A673 (cell line): ENCODE data around the gene NGB. TPM values are rescaled to one million over a fixed set of nuclear protein-coding genes. Genes with fewer than 3 reads are reported as not detected.

ENCODE experiments used
- BruUV-seq: library from RNA; stranded (reverse); fragments of 400-500 nt; replicated peaks from 2 replicates; lab custom pipeline; 2021; lab: Mats Ljungman, UMichigan
- CTCF ChIA-PET: fragments of 300-600 bp; sonication (Branson Sonifier 250); formaldehyde crosslinking; loops from one replicate; lab custom pipeline; 2022; ENCODE audit warnings: antibody characterized with exemption; lab: Charles Lee
- POLR2A ChIA-PET: fragments of 300-600 bp; sonication (Branson Sonifier 250); formaldehyde crosslinking; loops from one replicate; lab custom pipeline; 2022; ENCODE audit warnings: antibody characterized with exemption; ENCODE audit not compliant: low non-redundant PET; lab: Charles Lee
- DNase-seq: peaks from one replicate; pipeline ENCODE4 v3.0.0-alpha.2; 2015; ENCODE audit warnings: low spot score
- H3K27ac ChIP-seq: fragments of 200-600 bp; sonication (generic); 2 replicates; pipeline ENCODE4 v1.5.1; 2016; ENCODE audit warnings: mixed run types, low read depth, mild to moderate bottlenecking, mixed read lengths, antibody characterized with exemption, low read length; ENCODE audit not compliant: poor library complexity, severe bottlenecking
- H3K27me3 ChIP-seq: fragments of 200-600 bp; sonication (generic); replicated peaks from 2 replicates; pipeline ENCODE4 v1.6.1; 2017; ENCODE audit warnings: mixed run types, low read depth, mild to moderate bottlenecking, mixed read lengths, antibody characterized with exemption, low read length; ENCODE audit not compliant: insufficient read depth, poor library complexity
- H3K36me3 ChIP-seq: fragments of 200-600 bp; sonication (generic); 2 replicates; pipeline ENCODE4 v1.6.1; 2016; ENCODE audit warnings: mixed run types, mild to moderate bottlenecking, mixed read lengths, antibody characterized with exemption, low read length; ENCODE audit not compliant: insufficient read depth, poor library complexity, severe bottlenecking
- H3K4me1 ChIP-seq: fragments of 200-600 bp; sonication (generic); 2 replicates; pipeline ENCODE4 v1.6.1; 2017; ENCODE audit warnings: mixed run types, mild to moderate bottlenecking, mixed read lengths, antibody characterized with exemption, low read length; ENCODE audit not compliant: insufficient read depth, poor library complexity, severe bottlenecking
- H3K4me3 ChIP-seq: fragments of 200-600 bp; sonication (generic); 2 replicates; pipeline ENCODE4 v1.5.1; 2016; ENCODE audit warnings: low read depth, mixed run types, mild to moderate bottlenecking, mixed read lengths, low read length; ENCODE audit not compliant: poor library complexity, severe bottlenecking
- H3K9me3 ChIP-seq: fragments of 200-600 bp; sonication (generic); 2 replicates; pipeline ENCODE4 v1.6.1; 2016; ENCODE audit warnings: mixed run types, low read depth, mild to moderate bottlenecking, mixed read lengths, antibody characterized with exemption, low read length; ENCODE audit not compliant: poor library complexity, severe bottlenecking
- EZH2 ChIP-seq: fragments of 200-600 bp; sonication (generic); IDR thresholded peaks from 2 replicates; pipeline ENCODE4 v1.6.1; 2017; ENCODE audit warnings: borderline replicate concordance, low read depth, mild to moderate bottlenecking, mixed read lengths, antibody characterized with exemption, low read length; ENCODE audit not compliant: poor library complexity, severe bottlenecking
- intact Hi-C: fragments of 100-400 bp; cut with micrococcal nuclease; formaldehyde crosslinking; loops from one replicate; pipeline ENCODE4 v1.10.0; 2022; ENCODE audit not compliant: unreplicated experiment
- total RNA-seq: library from RNA; stranded (reverse); gene quantifications from 2 replicates; pipeline ENCODE4 v1.2.3, GENCODE V29; 2021
- TF ChIP-seq, protein P1 (sequence below): fragments of 300-800, 200-600 bp; sonication (generic); conservative IDR thresholded peaks from 2 replicates; pipeline ENCODE4 v1.5.1; 2017; ENCODE audit warnings: low read depth, mild to moderate bottlenecking, antibody characterized with exemption, low read length, moderate library complexity, mixed read lengths

NGB gene
- total RNA-seq, 1 experiment from 2014 or later: not detected

DNA sequence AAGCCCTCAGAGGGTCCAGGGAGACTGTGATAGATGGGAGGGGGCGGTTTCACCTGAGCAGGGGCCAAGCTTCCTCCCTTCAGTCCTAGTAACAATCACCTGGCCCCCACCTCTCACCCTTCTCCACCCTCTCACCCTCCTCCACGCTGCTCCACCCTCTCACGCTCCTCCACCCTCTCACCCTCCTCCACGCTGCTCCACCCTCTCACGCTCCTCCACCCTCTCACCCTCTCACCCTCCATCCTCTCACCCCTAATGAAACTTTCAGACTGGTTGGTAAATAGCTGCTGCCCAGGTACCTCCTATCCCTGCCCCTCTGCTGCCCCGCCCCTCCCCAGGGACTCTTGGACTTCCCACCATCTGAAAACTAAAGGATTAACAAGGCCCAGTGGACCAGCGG is 34.2 kb downstream of the NGB start:
- H3K27me3 ChIP-seq: no peaks in the 10 kb centered on the region
- CTCF ChIA-PET: no interaction called here
- TF ChIP-seq, protein P1, sequence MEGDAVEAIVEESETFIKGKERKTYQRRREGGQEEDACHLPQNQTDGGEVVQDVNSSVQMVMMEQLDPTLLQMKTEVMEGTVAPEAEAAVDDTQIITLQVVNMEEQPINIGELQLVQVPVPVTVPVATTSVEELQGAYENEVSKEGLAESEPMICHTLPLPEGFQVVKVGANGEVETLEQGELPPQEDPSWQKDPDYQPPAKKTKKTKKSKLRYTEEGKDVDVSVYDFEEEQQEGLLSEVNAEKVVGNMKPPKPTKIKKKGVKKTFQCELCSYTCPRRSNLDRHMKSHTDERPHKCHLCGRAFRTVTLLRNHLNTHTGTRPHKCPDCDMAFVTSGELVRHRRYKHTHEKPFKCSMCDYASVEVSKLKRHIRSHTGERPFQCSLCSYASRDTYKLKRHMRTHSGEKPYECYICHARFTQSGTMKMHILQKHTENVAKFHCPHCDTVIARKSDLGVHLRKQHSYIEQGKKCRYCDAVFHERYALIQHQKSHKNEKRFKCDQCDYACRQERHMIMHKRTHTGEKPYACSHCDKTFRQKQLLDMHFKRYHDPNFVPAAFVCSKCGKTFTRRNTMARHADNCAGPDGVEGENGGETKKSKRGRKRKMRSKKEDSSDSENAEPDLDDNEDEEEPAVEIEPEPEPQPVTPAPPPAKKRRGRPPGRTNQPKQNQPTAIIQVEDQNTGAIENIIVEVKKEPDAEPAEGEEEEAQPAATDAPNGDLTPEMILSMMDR: no peak
- TF ChIP-seq EZH2: no peak
- no peak overlapping the region for H3K4me3 ChIP-seq
- no peaks in the 10 kb centered on the region for H3K4me1 ChIP-seq
- no peak overlapping the region for H3K27ac ChIP-seq
- no TSS peak for BruUV-seq
- no peaks in the 10 kb centered on the region for H3K36me3 ChIP-seq
- H3K9me3 ChIP-seq: no peaks in the 10 kb centered on the region
- intact Hi-C loops: no loop called here
- no peak for DNase-seq
- POLR2A ChIA-PET: no interaction called here

DNA sequence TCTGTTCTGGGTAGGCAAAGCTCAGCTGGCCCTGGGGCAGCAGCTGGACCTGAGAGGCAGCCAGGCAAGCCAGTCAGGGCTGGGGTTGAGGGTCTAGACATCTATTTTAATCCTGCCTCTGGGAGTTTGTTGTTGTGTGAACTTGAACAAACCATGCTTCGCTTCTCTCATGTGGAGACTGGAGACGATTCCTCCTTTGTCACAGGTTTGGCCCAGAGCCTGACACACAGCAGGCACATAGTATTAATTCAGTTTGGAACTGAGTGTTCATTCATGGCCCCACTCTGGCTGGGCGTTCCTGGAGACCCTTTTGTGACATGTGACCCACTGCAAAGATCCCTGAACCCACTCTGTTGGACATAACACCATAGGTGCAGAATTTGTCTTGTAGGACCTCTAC is 39.3 kb downstream of the NGB start:
- ChIA-PET CTCF (no interaction called here), POLR2A (no interaction called here)
- TF ChIP-seq EZH2: no peak
- TF ChIP-seq, protein P1: no peak
- no TSS peak for BruUV-seq
- Histone ChIP-seq H3K27me3 (no peaks in the 10 kb centered on the region), H3K36me3 (no peaks in the 10 kb centered on the region), H3K9me3 (no peaks in the 10 kb centered on the region), H3K4me3 (no peak overlapping the region), H3K4me1 (no peaks in the 10 kb centered on the region), H3K27ac (no peak overlapping the region)
- no peak for DNase-seq
- intact Hi-C loops: no loop called here

DNA sequence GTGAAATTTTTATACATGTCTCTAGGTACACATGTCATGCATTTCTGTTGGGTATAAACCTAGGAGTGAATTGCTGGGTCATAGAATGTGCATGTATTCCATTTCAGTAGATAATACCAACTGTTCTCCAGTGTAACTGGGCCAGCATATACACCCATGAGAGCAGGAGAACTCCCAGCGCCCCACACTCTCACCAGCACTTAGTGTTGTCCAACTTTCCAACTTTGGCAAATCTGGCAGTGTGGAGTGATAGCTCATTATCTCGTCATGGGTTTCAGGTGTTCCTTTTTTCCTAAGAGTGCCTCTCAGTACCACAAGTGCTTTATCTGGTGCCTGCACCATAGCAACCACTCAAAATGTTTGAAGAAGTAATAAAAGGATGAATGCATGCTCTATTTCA is 40.1 kb downstream of the NGB start:
- H3K4me1 ChIP-seq: no peaks in the 10 kb centered on the region
- DNase-seq: no peak
- TF ChIP-seq, protein P1: no peak
- TF ChIP-seq EZH2: no peak
- intact Hi-C loops: no loop called here
- POLR2A ChIA-PET: no interaction called here
- H3K36me3 ChIP-seq: no peaks in the 10 kb centered on the region
- H3K9me3 ChIP-seq: no peaks in the 10 kb centered on the region
- no TSS peak for BruUV-seq
- no peak overlapping the region for H3K4me3 ChIP-seq
- H3K27me3 ChIP-seq: no peaks in the 10 kb centered on the region
- CTCF ChIA-PET: no interaction called here
- no peak overlapping the region for H3K27ac ChIP-seq
